ENCODE data around the gene MYCBP. TPM values are rescaled to one million over a fixed set of nuclear protein-coding genes. Genes with fewer than 3 reads are reported as not detected.

The MYCBP gene
- total and polyA plus RNA-seq, 2 of the 13 experiments (the other 11 are each of a cell fraction or from before 2014, with no cell fraction given) = 11.4 to 30.4 TPM

DNA sequence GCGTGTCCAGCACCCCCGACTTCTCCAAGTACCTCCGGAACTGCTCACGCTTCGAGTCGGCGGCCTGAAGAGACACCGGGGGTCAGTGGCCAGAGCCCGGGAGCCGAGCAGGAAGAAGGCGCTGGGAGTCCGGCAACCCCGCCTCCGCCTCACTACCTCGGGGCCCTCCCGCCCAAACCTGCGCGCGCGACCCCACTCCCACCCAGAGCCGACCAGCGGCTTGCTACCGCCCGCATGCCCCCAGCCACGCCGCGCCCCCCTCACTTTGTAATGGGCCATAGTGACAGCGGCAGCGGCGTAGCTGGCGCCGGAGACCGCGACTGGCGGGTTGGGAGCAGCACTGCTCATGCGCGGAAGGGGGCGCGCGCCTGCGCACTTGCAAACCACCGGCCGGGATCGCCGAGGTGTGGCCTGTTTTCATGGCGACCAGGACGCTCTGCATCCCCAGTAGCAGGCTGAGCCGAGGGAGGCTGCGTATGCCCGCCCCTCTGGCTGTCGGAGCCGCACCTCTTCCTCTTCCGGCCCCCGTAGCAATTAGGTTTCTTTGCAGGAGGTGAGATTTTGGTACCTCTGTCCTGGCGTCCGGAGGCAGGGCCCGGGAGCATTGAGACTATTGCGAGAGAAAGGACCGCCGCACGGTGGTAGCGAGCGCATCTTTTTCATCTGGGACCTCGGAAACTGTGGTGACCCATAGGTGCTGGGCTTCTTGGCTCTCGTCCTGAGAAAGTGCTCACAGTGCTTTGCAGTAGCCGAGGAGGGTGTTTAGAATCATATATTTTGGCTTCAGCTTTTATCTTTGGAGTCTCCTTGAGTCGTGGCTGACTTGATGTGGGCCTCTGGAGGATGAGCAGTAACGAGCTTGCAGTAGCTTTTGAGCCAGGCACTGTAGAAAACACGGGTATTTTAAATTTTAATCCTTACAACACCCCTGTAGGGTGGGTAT, at the start of gene MYCBP (continued):
- TF ChIP-seq NPAS2 (CRISPR knock-in tag; IDR thresholded peaks at IDR 0.05; ENCODE audit: borderline replicate concordance) = no peak
- TF ChIP-seq, protein P1, sequence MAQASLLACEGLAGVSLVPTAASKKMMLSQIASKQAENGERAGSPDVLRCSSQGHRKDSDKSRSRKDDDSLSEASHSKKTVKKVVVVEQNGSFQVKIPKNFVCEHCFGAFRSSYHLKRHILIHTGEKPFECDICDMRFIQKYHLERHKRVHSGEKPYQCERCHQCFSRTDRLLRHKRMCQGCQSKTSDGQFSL (CRISPR knock-in tag; IDR thresholded peaks at IDR 0.05) = no peak
- no peak for TF ChIP-seq ZNF652 (CRISPR knock-in tag; IDR thresholded peaks at IDR 0.05; ENCODE audit: borderline replicate concordance, low read depth)
- TF ChIP-seq HHEX (CRISPR knock-in tag; IDR thresholded peaks at IDR 0.05) = no peak
- TF ChIP-seq ZNF792 (CRISPR knock-in tag; IDR thresholded peaks at IDR 0.05) = no peak
- TF ChIP-seq ZZZ3 (CRISPR knock-in tag; IDR thresholded peaks at IDR 0.05; ENCODE audit: borderline replicate concordance) = no peak
- peak; percentile 88 for TF ChIP-seq POLR2AphosphoS5 (IDR thresholded peaks at IDR 0.05; ENCODE audit: low read depth, low read length)
- 0 out of 2 replicates have a peak, but pooled peaks have one; percentile 34 for TF ChIP-seq ZNF335 (CRISPR knock-in tag; IDR thresholded peaks at IDR 0.05)
- TF ChIP-seq ZNF614 (CRISPR knock-in tag; IDR thresholded peaks at IDR 0.05; ENCODE audit: borderline replicate concordance) = 0 out of 2 replicates have a peak, but pooled peaks have one; percentile 39
- TF ChIP-seq GZF1 (CRISPR knock-in tag; IDR thresholded peaks at IDR 0.05) = no peak
- TF ChIP-seq, protein P2, sequence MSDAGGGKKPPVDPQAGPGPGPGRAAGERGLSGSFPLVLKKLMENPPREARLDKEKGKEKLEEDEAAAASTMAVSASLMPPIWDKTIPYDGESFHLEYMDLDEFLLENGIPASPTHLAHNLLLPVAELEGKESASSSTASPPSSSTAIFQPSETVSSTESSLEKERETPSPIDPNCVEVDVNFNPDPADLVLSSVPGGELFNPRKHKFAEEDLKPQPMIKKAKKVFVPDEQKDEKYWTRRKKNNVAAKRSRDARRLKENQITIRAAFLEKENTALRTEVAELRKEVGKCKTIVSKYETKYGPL (CRISPR knock-in tag; IDR thresholded peaks at IDR 0.05) = no peak
- TF ChIP-seq FLYWCH1 (CRISPR knock-in tag; IDR thresholded peaks at IDR 0.05) = no peak
- TF ChIP-seq, protein P3, sequence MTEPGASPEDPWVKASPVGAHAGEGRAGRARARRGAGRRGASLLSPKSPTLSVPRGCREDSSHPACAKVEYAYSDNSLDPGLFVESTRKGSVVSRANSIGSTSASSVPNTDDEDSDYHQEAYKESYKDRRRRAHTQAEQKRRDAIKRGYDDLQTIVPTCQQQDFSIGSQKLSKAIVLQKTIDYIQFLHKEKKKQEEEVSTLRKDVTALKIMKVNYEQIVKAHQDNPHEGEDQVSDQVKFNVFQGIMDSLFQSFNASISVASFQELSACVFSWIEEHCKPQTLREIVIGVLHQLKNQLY (CRISPR knock-in tag; IDR thresholded peaks at IDR 0.05) = no peak
- no peak for TF ChIP-seq CCDC6 (CRISPR knock-in tag; IDR thresholded peaks at IDR 0.05)
- peak; percentile 56; the same call in 1 of the 2 replicates for TF ChIP-seq CHCHD3 (CRISPR knock-in tag; IDR thresholded peaks at IDR 0.05)
- TF ChIP-seq, protein P4, sequence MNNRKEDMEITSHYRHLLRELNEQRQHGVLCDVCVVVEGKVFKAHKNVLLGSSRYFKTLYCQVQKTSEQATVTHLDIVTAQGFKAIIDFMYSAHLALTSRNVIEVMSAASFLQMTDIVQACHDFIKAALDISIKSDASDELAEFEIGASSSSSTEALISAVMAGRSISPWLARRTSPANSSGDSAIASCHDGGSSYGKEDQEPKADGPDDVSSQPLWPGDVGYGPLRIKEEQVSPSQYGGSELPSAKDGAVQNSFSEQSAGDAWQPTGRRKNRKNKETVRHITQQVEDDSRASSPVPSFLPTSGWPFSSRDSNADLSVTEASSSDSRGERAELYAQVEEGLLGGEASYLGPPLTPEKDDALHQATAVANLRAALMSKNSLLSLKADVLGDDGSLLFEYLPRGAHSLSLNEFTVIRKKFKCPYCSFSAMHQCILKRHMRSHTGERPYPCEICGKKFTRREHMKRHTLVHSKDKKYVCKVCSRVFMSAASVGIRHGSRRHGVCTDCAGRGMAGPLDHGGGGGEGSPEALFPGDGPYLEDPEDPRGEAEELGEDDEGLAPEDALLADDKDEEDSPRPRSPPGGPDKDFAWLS (CRISPR knock-in tag; IDR thresholded peaks at IDR 0.05; ENCODE audit: borderline replicate concordance) = no peak
- TF ChIP-seq ZNF552 (CRISPR knock-in tag; IDR thresholded peaks at IDR 0.05; ENCODE audit: borderline replicate concordance) = no peak
- TF ChIP-seq, protein P5, sequence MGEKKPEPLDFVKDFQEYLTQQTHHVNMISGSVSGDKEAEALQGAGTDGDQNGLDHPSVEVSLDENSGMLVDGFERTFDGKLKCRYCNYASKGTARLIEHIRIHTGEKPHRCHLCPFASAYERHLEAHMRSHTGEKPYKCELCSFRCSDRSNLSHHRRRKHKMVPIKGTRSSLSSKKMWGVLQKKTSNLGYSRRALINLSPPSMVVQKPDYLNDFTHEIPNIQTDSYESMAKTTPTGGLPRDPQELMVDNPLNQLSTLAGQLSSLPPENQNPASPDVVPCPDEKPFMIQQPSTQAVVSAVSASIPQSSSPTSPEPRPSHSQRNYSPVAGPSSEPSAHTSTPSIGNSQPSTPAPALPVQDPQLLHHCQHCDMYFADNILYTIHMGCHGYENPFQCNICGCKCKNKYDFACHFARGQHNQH (CRISPR knock-in tag; IDR thresholded peaks at IDR 0.05) = peak; percentile 36; the same call in 1 of the 2 replicates
- TF ChIP-seq SIN3B (IDR thresholded peaks at IDR 0.05; ENCODE audit: low read length) = no peak
- peak; percentile 60; the same call in 1 of the 2 replicates for TF ChIP-seq DMAP1 (CRISPR knock-in tag; IDR thresholded peaks at IDR 0.05)
- TF ChIP-seq, protein P6, sequence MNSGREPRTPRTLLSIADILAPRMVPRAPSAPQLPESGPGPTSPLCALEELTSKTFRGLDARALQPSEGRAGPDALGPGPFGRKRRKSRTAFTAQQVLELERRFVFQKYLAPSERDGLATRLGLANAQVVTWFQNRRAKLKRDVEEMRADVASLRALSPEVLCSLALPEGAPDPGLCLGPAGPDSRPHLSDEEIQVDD (CRISPR knock-in tag; IDR thresholded peaks at IDR 0.05; ENCODE audit: borderline replicate concordance) = no peak
- TF ChIP-seq, protein P7, sequence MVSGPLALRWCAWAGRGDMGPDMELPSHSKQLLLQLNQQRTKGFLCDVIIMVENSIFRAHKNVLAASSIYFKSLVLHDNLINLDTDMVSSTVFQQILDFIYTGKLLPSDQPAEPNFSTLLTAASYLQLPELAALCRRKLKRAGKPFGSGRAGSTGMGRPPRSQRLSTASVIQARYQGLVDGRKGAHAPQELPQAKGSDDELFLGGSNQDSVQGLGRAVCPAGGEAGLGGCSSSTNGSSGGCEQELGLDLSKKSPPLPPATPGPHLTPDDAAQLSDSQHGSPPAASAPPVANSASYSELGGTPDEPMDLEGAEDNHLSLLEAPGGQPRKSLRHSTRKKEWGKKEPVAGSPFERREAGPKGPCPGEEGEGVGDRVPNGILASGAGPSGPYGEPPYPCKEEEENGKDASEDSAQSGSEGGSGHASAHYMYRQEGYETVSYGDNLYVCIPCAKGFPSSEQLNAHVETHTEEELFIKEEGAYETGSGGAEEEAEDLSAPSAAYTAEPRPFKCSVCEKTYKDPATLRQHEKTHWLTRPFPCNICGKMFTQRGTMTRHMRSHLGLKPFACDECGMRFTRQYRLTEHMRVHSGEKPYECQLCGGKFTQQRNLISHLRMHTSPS (CRISPR knock-in tag; IDR thresholded peaks at IDR 0.05; ENCODE audit: low read depth) = no peak
- TF ChIP-seq ZFP62 (CRISPR knock-in tag; IDR thresholded peaks at IDR 0.05) = no peak
- TF ChIP-seq REXO4 (CRISPR knock-in tag; IDR thresholded peaks at IDR 0.05; ENCODE audit: borderline replicate concordance) = no peak

Data from HepG2 (cell line).